Activated naive CD4-positive, alpha-beta T cell treated with anti-CD3 and anti-CD28 coated beads, Interleukin-2, amount 50 U/mL, for 24 hours (primary cell): ENCODE data around the gene GARIN5A.
"Not testable (repeated sequence)": the region's sequence is repeated elsewhere in the genome, so short reads cannot be mapped to it uniquely, and the experiment has no call there.

ENCODE experiments used
- H3K27ac Mint-ChIP-seq: one replicate; pipeline ENCODE4 v1.8.0; 2021; ENCODE audit warnings: mild to moderate bottlenecking, mixed read lengths
- H3K27me3 Mint-ChIP-seq: one replicate; pipeline ENCODE4 v1.8.0; 2021; ENCODE audit warnings: mixed read lengths
- H3K36me3 Mint-ChIP-seq: one replicate; pipeline ENCODE4 v1.8.0; 2021; ENCODE audit warnings: mixed read lengths
- H3K4me1 Mint-ChIP-seq: one replicate; pipeline ENCODE4 v1.8.0; 2021; ENCODE audit warnings: mixed read lengths
- H3K4me3 Mint-ChIP-seq: one replicate; pipeline ENCODE4 v1.8.0; 2021; ENCODE audit warnings: mild to moderate bottlenecking, mixed read lengths
- H3K9me3 Mint-ChIP-seq: one replicate; pipeline ENCODE4 v1.8.0; 2021; ENCODE audit warnings: mixed read lengths

Gene GARIN5A

GRCh38 chr19:50447750-50448149, 28.9 kb downstream of the GARIN5A start:
- H3K4me1 Mint-ChIP-seq: no peaks in the 10 kb centered on the region
- no peaks in the 10 kb centered on the region for H3K36me3 Mint-ChIP-seq
- no peak overlapping the region for H3K27ac Mint-ChIP-seq
- no peaks in the 10 kb centered on the region for H3K27me3 Mint-ChIP-seq
- no peaks in the 10 kb centered on the region for H3K9me3 Mint-ChIP-seq
- no peak overlapping the region for H3K4me3 Mint-ChIP-seq

GRCh38 chr19:50447053-50447452, 29.6 kb downstream of the GARIN5A start:
- H3K36me3 Mint-ChIP-seq: no peaks in the 10 kb centered on the region
- no peak overlapping the region for H3K4me3 Mint-ChIP-seq
- no peaks in the 10 kb centered on the region for H3K9me3 Mint-ChIP-seq
- H3K27me3 Mint-ChIP-seq: no peaks in the 10 kb centered on the region
- no peak overlapping the region for H3K27ac Mint-ChIP-seq
- H3K4me1 Mint-ChIP-seq: no peaks in the 10 kb centered on the region

- H3K4me3 Mint-ChIP-seq: no peak overlapping the region
- no peaks in the 10 kb centered on the region for H3K9me3 Mint-ChIP-seq
- H3K4me1 Mint-ChIP-seq: no peaks in the 10 kb centered on the region
- peak overlapping the region; percentile 2 for H3K27ac Mint-ChIP-seq
- H3K36me3 Mint-ChIP-seq: no peaks in the 10 kb centered on the region
- no peaks in the 10 kb centered on the region for H3K27me3 Mint-ChIP-seq
These were observed 32.6 kb downstream of the GARIN5A start for GRCh38 chr19:50444059-50444458.

- H3K36me3 Mint-ChIP-seq, H3K4me3 Mint-ChIP-seq, H3K4me1 Mint-ChIP-seq, H3K27ac Mint-ChIP-seq, H3K27me3 Mint-ChIP-seq, H3K9me3 Mint-ChIP-seq: not testable (repeated sequence)
These were observed 37.5 kb downstream of the GARIN5A start for GRCh38 chr19:50439130-50439529.

- no peaks in the 10 kb centered on the region for H3K36me3 Mint-ChIP-seq
- H3K4me1 Mint-ChIP-seq: no peaks in the 10 kb centered on the region
- H3K4me3 Mint-ChIP-seq: no peak overlapping the region
- no peaks in the 10 kb centered on the region for H3K9me3 Mint-ChIP-seq
- peaks cover 3% of the 10 kb centered on the region for H3K27me3 Mint-ChIP-seq
- no peak overlapping the region for H3K27ac Mint-ChIP-seq
These were observed 38.7 kb downstream of the GARIN5A start for GRCh38 chr19:50437862-50438449.

GRCh38 chr19:50435627-50436026, 41.0 kb downstream of the GARIN5A start:
- Mint-ChIP-seq H3K4me1 (peaks cover 11% of the 10 kb centered on the region), H3K27me3 (peaks cover 4% of the 10 kb centered on the region), H3K36me3 (no peaks in the 10 kb centered on the region), H3K9me3 (no peaks in the 10 kb centered on the region), H3K27ac (no peak overlapping the region), H3K4me3 (no peak overlapping the region)

- Mint-ChIP-seq H3K36me3 (no peaks in the 10 kb centered on the region), H3K4me3 (no peak overlapping the region), H3K27ac (no peak overlapping the region), H3K9me3 (no peaks in the 10 kb centered on the region), H3K4me1 (peaks cover 12% of the 10 kb centered on the region), H3K27me3 (peaks cover 4% of the 10 kb centered on the region)
These were observed 41.4 kb downstream of the GARIN5A start for GRCh38 chr19:50435221-50435620.

GRCh38 chr19:50434525-50434924, 42.1 kb downstream of the GARIN5A start:
- H3K9me3 Mint-ChIP-seq: no peaks in the 10 kb centered on the region
- H3K27me3 Mint-ChIP-seq: peaks cover 4% of the 10 kb centered on the region
- H3K27ac Mint-ChIP-seq: no peak overlapping the region
- H3K36me3 Mint-ChIP-seq: no peaks in the 10 kb centered on the region
- no peak overlapping the region for H3K4me3 Mint-ChIP-seq
- H3K4me1 Mint-ChIP-seq: peaks cover 12% of the 10 kb centered on the region

- Mint-ChIP-seq H3K4me1 (peaks cover 17% of the 10 kb centered on the region), H3K4me3 (peak overlapping the region; percentile 78), H3K36me3 (no peaks in the 10 kb centered on the region), H3K9me3 (no peaks in the 10 kb centered on the region), H3K27ac (peak overlapping the region; percentile 47), H3K27me3 (peaks cover 4% of the 10 kb centered on the region)
These were observed 43.2 kb downstream of the GARIN5A start for GRCh38 chr19:50433201-50434180.

GRCh38 chr19:50432221-50433028, 44.2 kb downstream of the GARIN5A start, which contains the start of gene MYBPC2:
Gene MYBPC2, plus strand, starts transcription at chr19:50432892. Its CDS starts 62 bp downstream, at chr19:50432954.
- Mint-ChIP-seq H3K4me3 (peak within 1 kb of the TSS; percentile 90), H3K4me1 (peaks cover 17% of the 10 kb centered on the region), H3K36me3 (no peaks in the 10 kb centered on the region), H3K27ac (peak within 1 kb of the TSS; percentile 89), H3K27me3 (peaks cover 4% of the 10 kb centered on the region), H3K9me3 (no peaks in the 10 kb centered on the region)

- peaks cover 4% of the 10 kb centered on the region for H3K27me3 Mint-ChIP-seq
These were observed 45.1 kb downstream of the GARIN5A start for GRCh38 chr19:50431343-50432220.

GRCh38 chr19:50430888-50431342, 45.7 kb downstream of the GARIN5A start:
- Mint-ChIP-seq H3K27me3 (peaks cover 4% of the 10 kb centered on the region), H3K27ac (peak overlapping the region; percentile 46), H3K4me1 (peaks cover 17% of the 10 kb centered on the region), H3K9me3 (no peaks in the 10 kb centered on the region), H3K4me3 (peak overlapping the region; percentile 90), H3K36me3 (no peaks in the 10 kb centered on the region)

More at GRCh38 chr19:50431343-50432220, 45.1 kb downstream of the GARIN5A start:
- Mint-ChIP-seq H3K4me1 (peaks cover 17% of the 10 kb centered on the region), H3K36me3 (no peaks in the 10 kb centered on the region), H3K9me3 (no peaks in the 10 kb centered on the region), H3K4me3 (peak overlapping the region; percentile 90), H3K27ac (peak overlapping the region; percentile 89)

- H3K27me3 Mint-ChIP-seq: peaks cover 4% of the 10 kb centered on the region
- H3K4me1 Mint-ChIP-seq: peaks cover 17% of the 10 kb centered on the region
- no peak overlapping the region for H3K27ac Mint-ChIP-seq
- H3K36me3 Mint-ChIP-seq: no peaks in the 10 kb centered on the region
- no peaks in the 10 kb centered on the region for H3K9me3 Mint-ChIP-seq
- peak overlapping the region; percentile 59 for H3K4me3 Mint-ChIP-seq
These were observed 47.7 kb downstream of the GARIN5A start for GRCh38 chr19:50428772-50429463.

- Mint-ChIP-seq H3K4me3 (peak overlapping the region; percentile 59), H3K27ac (no peak overlapping the region), H3K4me1 (peaks cover 17% of the 10 kb centered on the region)
These were observed 48.6 kb downstream of the GARIN5A start for GRCh38 chr19:50427997-50428425.

More at GRCh38 chr19:50427997-50428425, 48.6 kb downstream of the GARIN5A start:
- Mint-ChIP-seq H3K27me3 (peaks cover 4% of the 10 kb centered on the region), H3K9me3 (no peaks in the 10 kb centered on the region), H3K36me3 (no peaks in the 10 kb centered on the region)
